Stimulated activated effector memory CD8-positive, alpha-beta T cell treated with anti-CD3 and anti-CD28 coated beads, Interleukin-12 subunit alpha, Interleukin-12 subunit beta, amount 100 ng/mL, for 72 hours (primary cell): ENCODE data around the gene ZNF525.
"Not testable (repeated sequence)": the region's sequence is repeated elsewhere in the genome, so short reads cannot be mapped to it uniquely, and the experiment has no call there.

Source experiments
- ATAC-seq: fragments of 150-1000 bp; cut with Tn5 transposase; 2 replicates; pipeline ENCODE4 v1.10.0; 2021
- DNase-seq, 2 donors: peaks; one replicate each; pipeline ENCODE4 v3.0.0; 2021 to 2022; ENCODE audit warnings: low spot score in 2 of 2
- H3K27ac Mint-ChIP-seq: one replicate; pipeline ENCODE4 v1.8.0; 2022; ENCODE audit warnings: mild to moderate bottlenecking, mixed read lengths
- H3K36me3 Mint-ChIP-seq: one replicate; pipeline ENCODE4 v1.8.0; 2022; ENCODE audit warnings: mild to moderate bottlenecking, mixed read lengths
- H3K4me1 Mint-ChIP-seq: one replicate; pipeline ENCODE4 v1.8.0; 2022; ENCODE audit warnings: mixed read lengths
- H3K4me3 Mint-ChIP-seq: one replicate; pipeline ENCODE4 v1.8.0; 2022; ENCODE audit warnings: mild to moderate bottlenecking, mixed read lengths
- H3K9me3 Mint-ChIP-seq: one replicate; pipeline ENCODE4 v1.8.0; 2022; ENCODE audit warnings: mixed read lengths

The ZNF525 gene

DNA sequence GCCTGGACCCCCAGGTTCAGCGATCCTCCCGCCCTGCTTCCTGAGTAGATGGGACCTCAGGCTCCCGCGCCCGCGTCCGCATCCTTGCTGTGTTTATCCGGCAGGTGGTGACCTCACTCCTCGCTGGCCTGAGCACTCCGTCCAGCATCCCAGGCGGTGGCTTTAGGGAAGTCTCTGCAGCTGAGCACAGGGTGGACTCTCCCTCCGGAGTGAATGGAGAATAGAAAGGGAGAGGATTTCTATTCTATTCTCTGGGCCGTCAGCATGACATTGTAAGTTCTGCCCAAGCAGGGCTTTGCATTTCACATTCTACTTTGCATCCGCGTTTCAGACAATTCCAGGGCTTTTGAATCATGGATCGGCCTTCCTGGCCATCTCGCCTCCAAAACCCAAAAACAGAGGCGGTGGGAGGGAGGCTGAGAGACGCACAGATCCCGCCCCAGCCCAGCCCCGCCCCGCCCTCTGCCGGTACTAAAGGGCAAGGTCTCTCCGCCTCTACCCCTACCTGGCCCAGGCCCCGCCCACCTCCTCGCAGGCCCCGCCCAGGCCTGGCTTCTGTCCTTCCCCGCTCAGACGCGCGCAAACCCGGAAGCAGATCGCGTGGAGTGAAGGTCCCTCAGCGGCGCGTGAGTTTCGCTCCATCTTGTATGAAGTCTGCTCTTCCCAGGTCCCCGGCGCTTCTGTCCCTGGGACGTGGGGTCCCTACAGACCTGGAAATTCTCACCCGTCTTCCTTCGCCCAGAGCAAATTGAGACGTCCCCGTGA lies at the start of gene ZNF525:
TSS of gene ZNF525 (plus strand) at position 572 of the 765 bp plus-strand sequence. CDS start 6,577 bp downstream, outside the sequence.
- H3K9me3 Mint-ChIP-seq = no peaks in the 10 kb centered on the region
- H3K36me3 Mint-ChIP-seq = peaks cover 18% of the 10 kb centered on the region
- H3K4me1 Mint-ChIP-seq = peaks cover 26% of the 10 kb centered on the region
- H3K27ac Mint-ChIP-seq = peak within 1 kb of the TSS; percentile 94
- DNase-seq = peak; percentile 94 to 95
- peak; percentile 100 for ATAC-seq
- peak within 1 kb of the TSS; percentile 86 for H3K4me3 Mint-ChIP-seq

DNA sequence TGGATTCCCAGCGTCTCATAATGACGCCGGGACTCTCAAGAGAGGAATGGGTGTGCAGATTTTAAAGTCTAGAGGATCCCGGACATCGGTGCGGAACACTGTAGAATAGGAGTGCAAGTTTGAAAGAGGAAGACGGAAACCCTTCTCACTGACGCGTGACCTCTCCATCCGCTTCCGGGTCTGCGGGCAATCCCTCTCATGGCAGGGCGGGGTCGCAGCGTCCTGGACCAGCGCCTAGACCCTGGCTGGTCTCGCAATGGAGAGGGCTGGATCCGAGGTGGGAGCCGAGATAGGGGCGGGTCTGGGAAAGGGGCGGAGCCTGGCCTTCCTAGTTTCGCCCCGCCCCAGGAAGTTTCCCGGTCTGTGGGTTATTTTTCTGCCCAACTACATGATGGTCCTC lies 36.5 kb upstream of the ZNF525 start:
- peaks cover 7% of the 10 kb centered on the region for H3K4me1 Mint-ChIP-seq
- peak overlapping the region; percentile 41 for H3K4me3 Mint-ChIP-seq
- no peak overlapping the region for H3K27ac Mint-ChIP-seq
- peaks cover 7% of the 10 kb centered on the region for H3K36me3 Mint-ChIP-seq
- DNase-seq (no peak), ATAC-seq (no peak)
- peaks cover 20% of the 10 kb centered on the region for H3K9me3 Mint-ChIP-seq

DNA sequence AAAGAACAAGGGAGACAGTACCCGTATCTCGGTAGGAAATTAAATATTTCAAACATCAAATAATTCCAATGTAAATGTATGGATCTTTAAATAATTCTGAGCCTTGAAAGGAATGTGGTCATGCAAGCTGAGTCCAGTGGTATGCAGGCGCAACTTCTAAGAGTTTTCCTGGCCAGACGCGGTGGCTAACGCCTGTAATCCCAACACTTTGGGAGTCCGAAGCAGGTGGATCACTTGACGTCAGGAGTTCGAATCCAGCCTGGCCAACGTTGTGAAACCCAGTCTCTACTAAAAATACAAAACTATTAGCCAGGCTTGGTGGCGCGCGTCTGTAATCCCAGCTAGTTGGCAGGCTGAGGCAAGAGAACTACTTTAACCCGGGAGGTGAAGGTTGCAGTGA lies 33.0 kb upstream of the ZNF525 start:
- H3K36me3 Mint-ChIP-seq = peaks cover 20% of the 10 kb centered on the region
- no peak for ATAC-seq

DNA sequence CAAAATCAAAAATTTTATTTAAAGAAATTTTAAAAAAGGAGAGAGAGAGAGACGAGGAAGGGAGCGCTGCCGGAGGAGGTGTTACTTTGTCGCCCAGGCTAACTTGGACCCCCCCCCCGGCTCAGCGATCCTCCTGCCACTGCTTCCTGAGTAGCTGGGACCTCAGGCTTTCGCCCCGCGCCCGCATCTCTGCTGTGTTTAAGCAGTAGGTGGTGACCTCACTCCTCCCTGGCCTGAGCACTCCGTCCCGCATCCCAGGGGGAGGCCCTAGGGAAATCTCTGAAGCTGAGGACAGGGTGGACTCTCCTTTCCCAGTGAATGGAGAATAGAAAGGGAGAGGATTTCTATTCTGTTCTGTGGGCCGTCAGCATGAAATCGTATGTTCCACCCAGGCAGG lies 32.4 kb upstream of the ZNF525 start:
- Mint-ChIP-seq H3K4me1 (peaks cover 19% of the 10 kb centered on the region), H3K27ac (peak overlapping the region; percentile 91), H3K4me3 (peak overlapping the region; percentile 86), H3K9me3 (peaks cover 5% of the 10 kb centered on the region), H3K36me3 (peaks cover 25% of the 10 kb centered on the region)
- no peak for DNase-seq
- ATAC-seq = peak; percentile 47

More for the DNA sequence above, 33.0 kb upstream of the ZNF525 start:
- DNase-seq = no peak
- Mint-ChIP-seq H3K9me3 (peaks cover 8% of the 10 kb centered on the region), H3K4me1 (peaks cover 19% of the 10 kb centered on the region), H3K4me3 (peak overlapping the region; percentile 86), H3K27ac (no peak overlapping the region)

DNA sequence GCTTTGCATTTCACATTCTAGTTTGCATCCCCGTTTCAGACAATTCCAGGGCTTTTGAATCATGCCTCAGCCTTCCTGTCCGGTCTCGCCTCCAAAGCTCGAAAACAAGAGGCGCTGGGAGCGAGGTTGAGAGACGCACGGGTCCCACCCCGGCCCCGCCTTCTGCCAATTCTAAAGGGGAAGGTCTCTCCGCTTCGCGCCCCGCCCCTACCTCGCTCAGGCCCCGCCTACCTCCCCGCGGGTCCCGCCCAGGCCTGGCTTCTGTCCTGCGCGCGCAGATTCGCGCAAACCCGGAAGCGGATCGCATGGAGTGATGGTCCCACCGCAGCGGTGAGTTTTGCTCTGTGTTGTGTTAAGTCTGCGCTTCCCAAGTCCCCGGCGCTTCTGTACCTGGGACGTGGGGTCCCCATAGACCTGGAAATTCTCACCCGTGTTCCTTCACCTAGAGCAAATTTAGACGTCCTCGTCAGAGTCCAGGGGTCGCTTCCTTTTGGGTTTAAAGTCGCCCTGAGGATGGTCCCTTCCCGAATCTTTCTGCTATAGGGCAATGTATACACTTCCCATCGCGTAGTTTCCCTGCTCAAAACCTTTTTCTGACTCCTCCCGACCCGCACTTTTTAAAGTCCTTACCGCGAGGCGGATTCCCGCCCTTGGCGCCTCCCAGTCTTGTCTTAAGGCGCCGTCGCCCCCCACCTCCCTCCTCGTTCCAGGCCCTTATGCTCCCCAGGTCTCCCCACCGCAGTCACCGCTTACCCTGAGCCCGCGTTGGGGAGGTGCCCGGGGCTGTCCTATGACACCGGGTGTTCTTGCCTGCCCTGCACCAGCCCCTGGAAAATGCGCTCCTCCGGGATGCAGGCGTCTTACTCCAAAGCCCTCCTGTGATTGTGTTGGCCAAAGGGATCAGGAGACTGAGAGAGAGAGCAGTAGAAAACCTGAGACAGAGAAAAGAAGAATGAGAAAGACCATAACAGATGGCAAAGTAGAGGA lies 31.7 kb upstream of the ZNF525 start, which contains the start of gene ZNF845:
TSS of gene ZNF845 (plus strand) at position 287 of the 987 bp plus-strand sequence. CDS start 7,559 bp downstream, outside the sequence.
- DNase-seq (peak; percentile 96 to 99), ATAC-seq (peak; percentile 97)
- Mint-ChIP-seq H3K36me3 (peaks cover 31% of the 10 kb centered on the region), H3K27ac (peak within 1 kb of the TSS; percentile 91), H3K4me3 (peak within 1 kb of the TSS; percentile 86), H3K9me3 (peaks cover 2% of the 10 kb centered on the region), H3K4me1 (peaks cover 17% of the 10 kb centered on the region)

DNA sequence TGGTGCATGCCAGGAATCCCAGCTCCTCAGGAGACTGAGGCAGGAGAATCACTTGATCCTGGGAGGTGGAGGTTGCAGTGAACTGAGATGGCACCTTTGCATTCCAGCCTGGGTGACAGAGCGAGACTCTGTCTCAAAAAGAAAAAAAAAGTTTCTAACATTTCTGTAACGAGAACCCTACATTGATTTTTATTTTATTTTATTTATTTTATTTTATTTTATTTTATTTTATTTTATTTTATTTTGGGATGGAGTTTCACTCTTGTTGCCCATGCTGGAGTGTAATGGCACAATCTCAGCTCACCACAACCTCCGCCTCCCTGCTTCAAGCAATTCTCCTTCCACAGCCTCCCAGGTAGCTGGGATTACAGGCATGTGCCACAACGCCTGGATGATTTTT lies 21.1 kb upstream of the ZNF525 start:
- Mint-ChIP-seq H3K36me3 (peaks cover 98% of the 10 kb centered on the region), H3K9me3 (peaks cover 23% of the 10 kb centered on the region), H3K4me1 (peaks cover 11% of the 10 kb centered on the region)
- not testable (repeated sequence) for H3K4me3 Mint-ChIP-seq, H3K27ac Mint-ChIP-seq, DNase-seq, ATAC-seq

DNA sequence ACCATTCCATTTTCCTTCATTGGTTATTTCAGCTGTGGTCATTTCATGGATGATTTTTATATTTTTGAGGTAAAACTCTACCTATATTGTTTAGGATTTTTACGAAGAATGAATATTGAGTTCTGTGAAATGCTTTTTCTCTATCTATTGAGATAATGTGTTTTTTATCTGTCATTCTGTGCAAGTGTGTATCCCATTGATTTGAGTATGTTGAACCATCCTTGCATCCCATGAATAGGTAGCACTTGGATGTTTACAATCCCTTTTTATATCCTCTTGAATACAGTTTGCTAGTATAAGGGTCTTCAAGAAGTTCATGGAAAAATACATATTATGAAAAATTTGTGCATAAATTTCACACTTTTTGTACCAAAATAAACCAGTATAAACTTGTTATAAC lies 9.8 kb upstream of the ZNF525 start:
- Mint-ChIP-seq H3K27ac (no peak overlapping the region), H3K4me3 (no peak overlapping the region), H3K9me3 (peaks cover 29% of the 10 kb centered on the region), H3K36me3 (peaks cover 22% of the 10 kb centered on the region), H3K4me1 (no peaks in the 10 kb centered on the region)
- ATAC-seq (no peak), DNase-seq (no peak)

DNA sequence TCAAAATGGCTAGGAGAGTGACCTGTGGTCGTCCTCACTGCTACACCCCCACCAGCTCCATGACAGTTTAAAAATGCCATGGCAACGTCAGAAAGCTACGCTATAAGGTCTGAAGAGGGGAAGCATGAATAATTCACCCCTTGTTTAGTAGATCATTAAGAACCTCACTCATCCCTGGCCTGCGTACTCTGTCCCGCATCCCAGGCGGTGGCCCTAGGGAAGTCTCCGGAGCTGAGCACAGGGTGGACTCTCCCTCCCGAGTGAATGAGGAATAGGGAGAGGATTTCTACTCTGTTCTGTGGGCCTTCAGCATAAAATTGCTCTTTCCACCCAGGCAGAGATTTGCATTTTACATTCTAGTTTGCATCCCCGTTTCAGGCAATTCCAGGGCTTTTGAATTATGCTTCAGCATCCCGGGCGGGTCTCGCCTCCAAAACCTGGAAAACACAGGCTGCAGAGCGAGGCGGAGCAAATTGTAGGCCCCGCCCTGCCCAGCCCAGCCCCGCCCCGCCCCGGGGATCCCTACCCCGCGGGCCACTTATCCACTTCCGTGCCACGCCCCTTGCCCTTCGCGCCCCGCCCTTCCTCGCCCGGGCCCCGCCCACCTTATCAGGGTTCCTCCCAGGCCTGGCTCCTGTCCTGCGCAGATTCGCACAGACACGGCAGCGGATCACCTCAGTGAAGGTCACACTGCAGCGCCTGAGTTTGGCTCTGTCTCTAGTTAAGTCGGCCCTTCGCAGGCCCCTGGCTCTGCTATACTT lies 7.5 kb upstream of the ZNF525 start:
- Mint-ChIP-seq H3K4me1 (no peaks in the 10 kb centered on the region), H3K4me3 (no peak overlapping the region)

DNA sequence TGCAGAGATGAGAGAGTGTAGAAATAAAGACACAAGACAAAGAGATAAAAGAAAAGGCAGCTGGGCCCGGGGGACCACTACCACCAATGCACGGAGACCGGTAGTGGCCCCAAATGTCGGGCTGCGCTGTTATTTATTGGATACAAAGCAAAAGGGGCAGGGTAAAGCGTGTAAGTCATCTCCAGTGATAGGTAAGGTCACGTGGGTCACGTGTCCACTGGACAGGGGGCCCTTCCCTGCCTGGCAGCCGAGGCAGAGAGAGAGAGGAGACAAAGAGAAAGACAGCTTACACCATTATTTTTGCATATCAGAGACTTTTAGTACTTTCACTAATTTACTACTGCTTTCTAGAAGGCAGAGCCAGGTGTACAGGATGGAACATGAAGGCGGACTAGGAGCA lies 5.4 kb upstream of the ZNF525 start:
- not testable (repeated sequence) for H3K9me3 Mint-ChIP-seq, H3K4me1 Mint-ChIP-seq, H3K36me3 Mint-ChIP-seq, H3K27ac Mint-ChIP-seq, H3K4me3 Mint-ChIP-seq, DNase-seq, ATAC-seq

More for the DNA sequence above, 7.5 kb upstream of the ZNF525 start:
- no peak overlapping the region for H3K27ac Mint-ChIP-seq
- ATAC-seq (no peak), DNase-seq (no peak)
- peaks cover 12% of the 10 kb centered on the region for H3K9me3 Mint-ChIP-seq
- H3K36me3 Mint-ChIP-seq = peaks cover 9% of the 10 kb centered on the region

DNA sequence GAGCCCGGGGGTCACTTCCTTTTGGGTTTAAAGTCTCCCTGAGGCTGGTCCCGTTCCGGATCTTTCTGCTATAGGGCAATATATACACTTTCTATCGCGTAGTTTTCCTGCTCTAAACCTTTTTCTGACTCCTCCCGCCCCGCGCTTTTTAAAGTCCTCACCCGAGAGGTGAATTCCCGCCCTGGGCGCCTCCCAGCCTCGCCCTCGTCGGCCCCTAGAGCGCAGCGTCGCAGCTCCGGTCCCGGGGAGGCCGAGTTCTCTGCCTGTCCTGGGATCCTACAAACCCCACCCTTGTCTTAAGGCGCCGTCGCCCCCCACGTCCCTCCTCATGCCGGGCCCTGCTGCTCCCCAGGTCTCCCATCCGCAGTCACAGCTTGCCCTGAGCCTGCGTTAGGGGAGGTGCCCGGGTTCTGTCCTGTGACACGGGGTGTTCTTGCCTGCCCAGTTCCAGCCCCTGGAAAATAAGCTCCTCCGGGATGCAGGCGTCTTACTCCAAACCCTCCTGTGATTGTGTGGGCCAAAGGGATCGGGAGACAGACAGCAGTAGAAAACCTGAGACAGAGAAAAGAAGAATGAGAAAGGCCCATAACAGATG lies 491 bp downstream of the ZNF525 start:
- no peak for DNase-seq
- H3K9me3 Mint-ChIP-seq = no peaks in the 10 kb centered on the region
- H3K4me1 Mint-ChIP-seq = peaks cover 31% of the 10 kb centered on the region
- peaks cover 20% of the 10 kb centered on the region for H3K36me3 Mint-ChIP-seq
- H3K4me3 Mint-ChIP-seq = peak overlapping the region; percentile 86
- peak overlapping the region; percentile 94 for H3K27ac Mint-ChIP-seq
- ATAC-seq = peak; percentile 71

DNA sequence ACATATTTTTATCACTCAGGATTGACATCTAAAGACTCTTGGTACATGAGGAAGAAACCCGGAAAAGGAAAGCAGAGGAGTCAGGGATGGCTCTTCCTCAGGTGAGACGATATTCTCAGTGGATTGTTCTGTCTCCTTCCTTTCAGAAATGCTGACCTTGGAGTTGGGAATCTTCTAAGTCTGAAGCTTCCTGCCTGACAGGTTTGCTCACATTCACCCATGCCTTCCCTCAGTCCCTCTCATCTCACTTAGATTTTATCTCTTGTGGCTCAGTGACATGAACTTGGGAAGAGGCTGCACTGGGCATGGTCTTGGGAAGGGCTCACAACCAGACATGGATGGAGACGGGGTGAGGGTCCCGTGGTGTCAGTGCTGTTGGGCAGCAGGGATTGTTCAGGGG lies 6.7 kb downstream of the ZNF525 start:
- Mint-ChIP-seq H3K9me3 (peaks cover 6% of the 10 kb centered on the region), H3K36me3 (peaks cover 75% of the 10 kb centered on the region), H3K27ac (no peak overlapping the region)

DNA sequence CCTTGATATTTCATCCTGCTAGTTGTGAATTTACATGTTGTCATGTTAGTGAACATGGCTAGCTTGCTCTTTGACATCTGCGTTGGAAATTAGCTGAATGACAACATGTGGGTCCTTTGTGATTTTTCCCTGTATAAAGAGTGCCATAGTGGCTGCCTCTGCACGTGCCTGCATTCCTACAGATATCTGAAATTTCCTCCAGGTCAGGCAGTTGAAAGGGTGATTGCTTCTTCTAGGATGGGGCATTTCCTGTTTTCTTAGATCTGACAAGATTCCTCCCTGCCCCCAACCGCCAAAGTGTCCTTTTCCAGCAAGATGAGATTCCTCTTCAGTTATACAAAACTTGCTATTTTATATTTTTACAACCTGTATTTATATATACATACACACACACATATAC lies 8.8 kb downstream of the ZNF525 start:
- Mint-ChIP-seq H3K4me1 (peaks cover 6% of the 10 kb centered on the region), H3K4me3 (no peak overlapping the region), H3K36me3 (peaks cover 84% of the 10 kb centered on the region), H3K27ac (peak overlapping the region; percentile 41), H3K9me3 (peaks cover 6% of the 10 kb centered on the region)
- DNase-seq (no peak), ATAC-seq (no peak)

More for the DNA sequence above, 6.7 kb downstream of the ZNF525 start:
- ATAC-seq (no peak), DNase-seq (no peak)
- H3K4me1 Mint-ChIP-seq = peaks cover 12% of the 10 kb centered on the region
- no peak overlapping the region for H3K4me3 Mint-ChIP-seq

DNA sequence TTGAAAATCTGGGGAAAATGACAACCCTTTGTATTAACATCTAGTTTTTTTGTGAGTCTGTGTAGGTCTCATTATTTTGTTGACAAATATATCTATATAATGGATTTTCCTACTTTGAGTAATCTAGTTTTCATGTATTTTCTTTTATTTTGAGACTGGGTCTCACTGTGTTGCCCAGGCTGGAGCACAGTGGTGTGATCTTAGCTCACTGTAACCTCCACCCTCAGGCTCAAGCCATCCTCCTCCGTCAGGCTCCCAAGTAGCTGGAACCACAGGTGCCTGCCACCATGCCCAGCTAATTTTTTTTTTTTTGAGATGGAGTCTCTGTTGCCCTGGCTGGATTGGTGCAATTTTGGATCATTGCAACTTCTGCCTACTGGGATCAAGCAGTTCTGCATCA lies 9.2 kb downstream of the ZNF525 start:
- Mint-ChIP-seq H3K4me1 (peaks cover 6% of the 10 kb centered on the region), H3K9me3 (peaks cover 6% of the 10 kb centered on the region), H3K36me3 (peaks cover 88% of the 10 kb centered on the region), H3K27ac (no peak overlapping the region), H3K4me3 (no peak overlapping the region)
- no peak for DNase-seq
- ATAC-seq = no peak

DNA sequence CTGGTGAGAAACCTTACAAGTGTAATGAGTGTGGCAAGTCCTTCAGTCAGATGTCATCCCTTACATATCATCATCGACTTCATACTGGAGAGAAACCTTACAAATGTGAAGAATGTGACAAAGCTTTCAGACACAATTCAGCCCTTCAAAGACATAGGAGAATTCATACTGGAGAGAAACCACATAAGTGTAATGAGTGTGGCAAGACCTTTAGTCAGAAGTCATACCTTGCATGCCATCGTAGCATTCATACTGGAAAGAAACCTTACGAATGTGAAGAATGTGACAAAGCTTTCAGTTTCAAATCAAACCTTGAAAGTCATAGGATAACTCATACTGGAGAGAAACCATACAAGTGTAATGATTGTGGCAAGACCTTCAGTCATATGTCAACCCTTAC lies 15.9 kb downstream of the ZNF525 start:
- Mint-ChIP-seq H3K4me1 (no peaks in the 10 kb centered on the region), H3K4me3 (no peak overlapping the region), H3K9me3 (peaks cover 31% of the 10 kb centered on the region), H3K36me3 (peaks cover 68% of the 10 kb centered on the region), H3K27ac (no peak overlapping the region)
- no peak for DNase-seq
- ATAC-seq = no peak
